Ovary (tissue), 3 donors: ENCODE measurements around the gene SEC24D.

Source experiments
- CTCF ChIP-seq, 3 donors: fragments of 450-650 bp in 2 of 3; fragments of 200-600 bp in 1 of 3; IDR thresholded peaks; one replicate each; pipeline versions ENCODE4 v1.5.1 to v1.8.0; 2016 to 2022; ENCODE audit warnings: antibody characterized with exemption in 3 of 3, mild to moderate bottlenecking in 1 of 3
- EP300 ChIP-seq: sonication (generic); formaldehyde crosslinking; IDR thresholded peaks from one replicate; pipeline ENCODE4 v1.6.1; 2017; ENCODE audit warnings: antibody characterized with exemption
- POLR2A ChIP-seq: fragments of 450-650 bp; IDR thresholded peaks from one replicate; pipeline ENCODE4 v1.6.1; 2017; ENCODE audit warnings: antibody characterized with exemption, mild to moderate bottlenecking, moderate library complexity
- donor health status: DM: no; HTN: no; CAD: no.

- TF ChIP-seq CTCF (IDR thresholded peaks at IDR 0.05): no peak
- TF ChIP-seq POLR2A: no peak
- no peak for TF ChIP-seq EP300
Measured at GRCh38 chr4:118848901-118849300, 13.0 kb upstream of the SEC24D start.
